GF-D8 (cell line): ENCODE results near the gene CCDC9B.

ENCODE experiments used
- DNase-seq: peaks from one replicate; lab custom pipeline; 2025; lab: John Stamatoyannopoulos, UW

The CCDC9B gene

GRCh38 chr15:40307421-40308211, 33.1 kb downstream of the CCDC9B start, which contains the start of gene PLCB2:
Gene PLCB2 (minus strand): TSS chr15:40307935. CDS start chr15:40307672, 263 bp downstream.
- peak; percentile 75 for DNase-seq

GRCh38 chr15:40306908-40307307, 33.8 kb downstream of the CCDC9B start:
- DNase-seq, result no peak

GRCh38 chr15:40306371-40306770, 34.4 kb downstream of the CCDC9B start:
- no peak for DNase-seq

- DNase-seq, result no peak
Measured at GRCh38 chr15:40305281-40305680, 35.5 kb downstream of the CCDC9B start.

- DNase-seq, result no peak
Measured at GRCh38 chr15:40303576-40303975, 37.2 kb downstream of the CCDC9B start.

- DNase-seq, result no peak
Measured at GRCh38 chr15:40302981-40303380, 37.8 kb downstream of the CCDC9B start.

- DNase-seq, result no peak
Measured at GRCh38 chr15:40302288-40302886, 38.4 kb downstream of the CCDC9B start.

GRCh38 chr15:40301467-40302179, 39.1 kb downstream of the CCDC9B start:
- no peak for DNase-seq

- DNase-seq, result no peak
Measured at GRCh38 chr15:40300771-40301170, 40.0 kb downstream of the CCDC9B start.

GRCh38 chr15:40300367-40300766, 40.4 kb downstream of the CCDC9B start:
- no peak for DNase-seq

- no peak for DNase-seq
Measured at GRCh38 chr15:40298216-40298935, 42.4 kb downstream of the CCDC9B start.

- DNase-seq, result no peak
Measured at GRCh38 chr15:40297356-40297755, 43.4 kb downstream of the CCDC9B start.

GRCh38 chr15:40296561-40297230, 44.0 kb downstream of the CCDC9B start:
- DNase-seq, result no peak

GRCh38 chr15:40295877-40296560, 44.7 kb downstream of the CCDC9B start:
- no peak for DNase-seq

- no peak for DNase-seq
Measured at GRCh38 chr15:40295297-40295696, 45.4 kb downstream of the CCDC9B start.

- no peak for DNase-seq
Measured at GRCh38 chr15:40293905-40294895, 46.5 kb downstream of the CCDC9B start.

- DNase-seq, result no peak
Measured at GRCh38 chr15:40293006-40293405, 47.7 kb downstream of the CCDC9B start.

- DNase-seq, result no peak
Measured at GRCh38 chr15:40292246-40292645, 48.5 kb downstream of the CCDC9B start.

- no peak for DNase-seq
Measured at GRCh38 chr15:40290918-40291574, 49.7 kb downstream of the CCDC9B start.
